ENCODE data around the gene RAB11FIP5. TPM values are rescaled to one million over a fixed set of nuclear protein-coding genes. Genes with fewer than 3 reads are reported as not detected.

The RAB11FIP5 gene
- total and polyA plus RNA-seq, 2 of the 4 experiments (the other 2 are of a cell fraction) = 21.5 to 34.5 TPM

DNA sequence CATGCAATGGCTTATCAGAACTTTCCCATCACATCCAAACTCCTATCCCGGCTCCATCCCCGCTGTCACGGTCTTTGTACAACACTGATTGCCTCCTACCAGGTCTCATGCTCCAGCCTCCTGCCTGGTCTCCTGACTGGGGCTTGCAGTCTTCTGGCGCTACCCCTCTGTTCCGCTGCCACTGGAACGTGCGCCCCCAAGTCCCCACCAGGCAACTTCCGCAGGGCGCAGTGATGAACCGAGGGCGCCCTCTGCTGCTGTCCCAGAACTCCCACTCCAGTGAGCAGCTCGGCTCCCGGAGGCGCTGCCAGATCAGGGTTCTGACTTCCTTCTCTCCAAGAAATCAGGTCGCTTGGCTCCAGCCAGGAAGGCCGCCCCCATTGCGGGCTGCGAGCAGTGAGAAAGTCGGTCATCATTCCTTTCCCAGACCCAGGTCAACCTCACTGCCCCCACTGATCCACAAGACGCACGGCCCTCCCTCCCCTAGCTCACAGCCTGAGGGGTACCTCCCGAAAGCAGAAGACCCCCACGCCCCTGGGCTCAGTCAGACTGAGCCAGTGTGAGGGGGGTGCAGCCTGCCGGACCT is 43.9 kb upstream of the RAB11FIP5 start:
- Histone ChIP-seq H3K36me3 (ENCODE audit: control insufficient read depth, insufficient read depth, low read length) (no peaks in the 10 kb centered on the region), H3K56ac (ENCODE audit: extremely low read depth, insufficient read depth, low read length) (no peak overlapping the region), H2BK15ac (ENCODE audit: low read depth, low read length) (no peak overlapping the region; the same call in 2 of the 3 replicates), H2BK120ac (ENCODE audit: low read depth, low read length) (no peak overlapping the region), H2BK5ac (ENCODE audit: low read depth, low read length, poor library complexity, severe bottlenecking) (no peak overlapping the region), H3K79me1 (ENCODE audit: low read depth in 1 of 2, low read length in 2 of 2) (no peaks in the 10 kb centered on the region), H3K27ac (ENCODE audit: insufficient read depth, low read length) (no peak overlapping the region), H4K5ac (ENCODE audit: low read depth, low read length) (no peak overlapping the region), H4K8ac (ENCODE audit: low read depth in 2 of 2, low read length in 2 of 2) (no peak overlapping the region), H3K4me3 (ENCODE audit: insufficient read depth, low read depth, low read length) (no peak overlapping the region), H3K4me1 (ENCODE audit: control insufficient read depth, insufficient read depth, low read length) (no peaks in the 10 kb centered on the region), H3K27me3 (ENCODE audit: control insufficient read depth, insufficient read depth, low read length) (peaks cover 21% of the 10 kb centered on the region), H2AK9ac (replicated peaks; ENCODE audit: low read depth, low read length, poor library complexity) (peak overlapping the region; percentile 86), H3K18ac (ENCODE audit: low read depth, low read length) (no peak overlapping the region), H2AFZ (replicated peaks; ENCODE audit: low read length, poor library complexity) (peak overlapping the region; percentile 93), H3K9me1 (ENCODE audit: insufficient read depth, low read length) (no peaks in the 10 kb centered on the region), H4K20me1 (ENCODE audit: insufficient read depth, low read length) (0 out of 2 replicates have a peak, but pooled peaks cover 3% of the 10 kb centered on the region), H4K91ac (ENCODE audit: insufficient read depth, low read depth, low read length) (no peak overlapping the region), H3K14ac (replicated peaks; ENCODE audit: low read depth, low read length) (no peak overlapping the region), H3K9ac (ENCODE audit: low read depth, low read length) (no peak overlapping the region), H3K23ac (ENCODE audit: low read depth, low read length) (no peak overlapping the region; the same call in 1 of the 2 replicates), H2AK5ac (ENCODE audit: low read depth, low read length) (no peak overlapping the region), H2BK20ac (ENCODE audit: low read depth, low read length) (no peak overlapping the region), H3K4me2 (ENCODE audit: low read depth, low read length) (peak overlapping the region; percentile 75), H3K4ac (ENCODE audit: low read depth, low read length) (no peak overlapping the region), H3K9me3 (ENCODE audit: control insufficient read depth, insufficient read depth, low read length) (no peaks in the 10 kb centered on the region)
- no TSS peak for BruUV-seq (replicated peaks)
- dilution Hi-C loops (cut with HindIII; ENCODE audit: low sequenced_read_pairs, unreplicated experiment) (no loop called here), in situ Hi-C loops (cut with MboI; ENCODE audit: low sequenced_read_pairs) (loop anchor here (5.0 kb wide), 2 partner anchors 69 to 159 kb away; no protein-coding TSS in a partner anchor), intact Hi-C loops (cut with micrococcal nuclease) (loop anchor here (1.0 kb wide), 2 partner anchors 71 to 163 kb away; no protein-coding TSS in a partner anchor)
- DNase-seq = peak; percentile 62
- ChIA-PET POLR2A (ENCODE audit: unreplicated experiment) (no interaction called here), CTCF (interaction anchor here (0.6 to 2.5 kb wide), 16 partner anchors 19 to 264 kb away, joined by 3 to 31 read pairs (median 4); no protein-coding TSS in a partner anchor)
- ATAC-seq (ENCODE audit: low read depth) = peak; percentile 99
- WGBS, 2 experiments (ENCODE audit: extremely low coverage in 2 of 2, insufficient read length in 1 of 2) = 14% methylated on average over 11 of the region's 24 CpGs; no CpG with 5 or more reads in 1 of the 2 experiments
- TF ChIP-seq MXI1 (IDR thresholded peaks at IDR 0.05; ENCODE audit: borderline replicate concordance, low read depth, low read length) (no peak), BHLHE40 (IDR thresholded peaks at IDR 0.05; ENCODE audit: low read depth, low read length) (no peak), RAD21 (IDR thresholded peaks at IDR 0.05; ENCODE audit: low read length) (peak; percentile 96), MAFK (IDR thresholded peaks at IDR 0.05; ENCODE audit: low read depth, low read length) (no peak), SMC3 (IDR thresholded peaks at IDR 0.05; ENCODE audit: low read depth, low read length) (peak; percentile 99)
- TF ChIP-seq, protein P1, sequence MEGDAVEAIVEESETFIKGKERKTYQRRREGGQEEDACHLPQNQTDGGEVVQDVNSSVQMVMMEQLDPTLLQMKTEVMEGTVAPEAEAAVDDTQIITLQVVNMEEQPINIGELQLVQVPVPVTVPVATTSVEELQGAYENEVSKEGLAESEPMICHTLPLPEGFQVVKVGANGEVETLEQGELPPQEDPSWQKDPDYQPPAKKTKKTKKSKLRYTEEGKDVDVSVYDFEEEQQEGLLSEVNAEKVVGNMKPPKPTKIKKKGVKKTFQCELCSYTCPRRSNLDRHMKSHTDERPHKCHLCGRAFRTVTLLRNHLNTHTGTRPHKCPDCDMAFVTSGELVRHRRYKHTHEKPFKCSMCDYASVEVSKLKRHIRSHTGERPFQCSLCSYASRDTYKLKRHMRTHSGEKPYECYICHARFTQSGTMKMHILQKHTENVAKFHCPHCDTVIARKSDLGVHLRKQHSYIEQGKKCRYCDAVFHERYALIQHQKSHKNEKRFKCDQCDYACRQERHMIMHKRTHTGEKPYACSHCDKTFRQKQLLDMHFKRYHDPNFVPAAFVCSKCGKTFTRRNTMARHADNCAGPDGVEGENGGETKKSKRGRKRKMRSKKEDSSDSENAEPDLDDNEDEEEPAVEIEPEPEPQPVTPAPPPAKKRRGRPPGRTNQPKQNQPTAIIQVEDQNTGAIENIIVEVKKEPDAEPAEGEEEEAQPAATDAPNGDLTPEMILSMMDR (conservative IDR thresholded peaks at IDR 0.05; ENCODE audit: low read depth, low read length) = peak; percentile 91
- TF ChIP-seq, protein P2, sequence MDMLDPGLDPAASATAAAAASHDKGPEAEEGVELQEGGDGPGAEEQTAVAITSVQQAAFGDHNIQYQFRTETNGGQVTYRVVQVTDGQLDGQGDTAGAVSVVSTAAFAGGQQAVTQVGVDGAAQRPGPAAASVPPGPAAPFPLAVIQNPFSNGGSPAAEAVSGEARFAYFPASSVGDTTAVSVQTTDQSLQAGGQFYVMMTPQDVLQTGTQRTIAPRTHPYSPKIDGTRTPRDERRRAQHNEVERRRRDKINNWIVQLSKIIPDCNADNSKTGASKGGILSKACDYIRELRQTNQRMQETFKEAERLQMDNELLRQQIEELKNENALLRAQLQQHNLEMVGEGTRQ (IDR thresholded peaks at IDR 0.05; ENCODE audit: low read depth, low read length) = no peak
- TF ChIP-seq, protein P3, sequence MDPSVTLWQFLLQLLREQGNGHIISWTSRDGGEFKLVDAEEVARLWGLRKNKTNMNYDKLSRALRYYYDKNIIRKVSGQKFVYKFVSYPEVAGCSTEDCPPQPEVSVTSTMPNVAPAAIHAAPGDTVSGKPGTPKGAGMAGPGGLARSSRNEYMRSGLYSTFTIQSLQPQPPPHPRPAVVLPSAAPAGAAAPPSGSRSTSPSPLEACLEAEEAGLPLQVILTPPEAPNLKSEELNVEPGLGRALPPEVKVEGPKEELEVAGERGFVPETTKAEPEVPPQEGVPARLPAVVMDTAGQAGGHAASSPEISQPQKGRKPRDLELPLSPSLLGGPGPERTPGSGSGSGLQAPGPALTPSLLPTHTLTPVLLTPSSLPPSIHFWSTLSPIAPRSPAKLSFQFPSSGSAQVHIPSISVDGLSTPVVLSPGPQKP (IDR thresholded peaks at IDR 0.05; ENCODE audit: borderline replicate concordance, low read depth, low read length) = no peak
